B cell (primary cell): ENCODE results near the gene EHD3. TPM values are rescaled to one million over a fixed set of nuclear protein-coding genes. Genes with fewer than 3 reads are reported as not detected.

Source experiments
- ATAC-seq: fragments of 200-7000 bp; cut with Tn5 transposase; one replicate; pipeline ENCODE4 v1.10.0; 2021; ENCODE audit warnings: low read depth, mild to moderate bottlenecking, moderate number of reproducible peaks, moderate library complexity
- CTCF ChIA-PET: fragments of 350-600 bp; sonication (Branson Sonifier 250); formaldehyde crosslinking; loops from one replicate; lab custom pipeline; 2021; ENCODE audit warnings: antibody characterized with exemption, inconsistent platforms; lab: Charles Lee
- POLR2A ChIA-PET: fragments of 350-600 bp; sonication (Branson Sonifier 250); formaldehyde crosslinking; loops from one replicate; lab custom pipeline; 2021; ENCODE audit warnings: antibody characterized with exemption; lab: Charles Lee
- DNase-seq: peaks from one replicate; pipeline ENCODE4 v3.0.0; 2013
- H2AFZ ChIP-seq: 2 replicates; pipeline ENCODE4 v1.6.1; 2012; ENCODE audit warnings: mild to moderate bottlenecking, low read depth, low read length; ENCODE audit not compliant: insufficient read depth, poor library complexity, severe bottlenecking
- H3K27ac ChIP-seq, 2 donors: 1 replicate in 1 of 2; 2 replicates in 1 of 2; pipeline ENCODE4 v1.5.1; 2012 to 2013; ENCODE audit warnings: low read length in 2 of 2, mild to moderate bottlenecking in 2 of 2, moderate library complexity in 1 of 2
- H3K27me3 ChIP-seq, 4 experiments: fragments of 200-600 bp in 1 of 4; sonication (generic) in 1 of 4; replicated peaks in 1 of 4; 1 replicate in 2 of 4; 2 replicates in 2 of 4; pipeline versions ENCODE4 v1.6.1 to v1.7.0; 2013 to 2016; ENCODE audit warnings: low read length in 3 of 4, mild to moderate bottlenecking in 2 of 4, mixed read lengths in 1 of 4, moderate library complexity in 1 of 4; ENCODE audit not compliant: insufficient read depth in 4 of 4, control insufficient read depth in 3 of 4; ENCODE audit errors: control extremely low read depth in 1 of 4
- H3K36me3 ChIP-seq, 2 experiments: replicated peaks in 1 of 2; 1 replicate in 1 of 2; 2 replicates in 1 of 2; pipeline versions ENCODE4 v1.6.1 to v1.7.1; 2013; ENCODE audit warnings: low read length in 1 of 2; ENCODE audit not compliant: insufficient read depth in 2 of 2, control insufficient read depth in 1 of 2; ENCODE audit errors: control extremely low read depth in 1 of 2, extremely low read depth in 1 of 2
- H3K4me1 ChIP-seq, 2 donors: fragments of 200-600 bp in 1 of 2; sonication (generic) in 1 of 2; 1 replicate in 1 of 2; 2 replicates in 1 of 2; pipeline versions ENCODE4 v1.5.1 to v1.6.1; 2013 to 2017; ENCODE audit warnings: low read length in 2 of 2; ENCODE audit not compliant: control insufficient read depth in 2 of 2, insufficient read depth in 2 of 2
- H3K4me2 ChIP-seq: replicated peaks from 2 replicates; pipeline ENCODE3; 2012; ENCODE audit warnings: mild to moderate bottlenecking, low read depth, low read length; ENCODE audit not compliant: poor library complexity, severe bottlenecking
- H3K4me3 ChIP-seq, 5 experiments: fragments of 200-600 bp in 1 of 5; sonication (generic) in 1 of 5; 1 replicate in 3 of 5; 2 replicates in 2 of 5; pipeline versions ENCODE4 v1.5.1 to v1.7.0; 2011 to 2016; ENCODE audit warnings: low read length in 4 of 5, mild to moderate bottlenecking in 4 of 5, low read depth in 2 of 5, control low read depth in 1 of 5, moderate library complexity in 1 of 5; ENCODE audit not compliant: insufficient read depth in 1 of 5; ENCODE audit errors: control extremely low read depth in 1 of 5, extremely low read depth in 1 of 5
- H3K79me2 ChIP-seq: fragments of 200-600 bp; sonication (generic); one replicate; pipeline ENCODE4 v1.6.0; 2016; ENCODE audit warnings: low read length; ENCODE audit not compliant: control insufficient read depth, insufficient read depth
- H3K9ac ChIP-seq: fragments of 200-600 bp; sonication (generic); 2 replicates; pipeline ENCODE4 v1.6.1; 2017; ENCODE audit warnings: mild to moderate bottlenecking, low read length, moderate library complexity
- H3K9me3 ChIP-seq, 3 donors: one replicate each; pipeline versions ENCODE4 v1.6.1 to v1.7.1; 2013; ENCODE audit warnings: low read length in 2 of 3; ENCODE audit not compliant: control insufficient read depth in 2 of 3, insufficient read depth in 1 of 3; ENCODE audit errors: control extremely low read depth in 1 of 3
- H4K20me1 ChIP-seq: 2 replicates; pipeline ENCODE4 v1.6.0; 2012; ENCODE audit warnings: mild to moderate bottlenecking, low read length; ENCODE audit not compliant: insufficient read depth, control insufficient read depth, poor library complexity, severe bottlenecking
- H3K27ac Mint-ChIP-seq: one replicate; pipeline ENCODE4 v1.8.0; 2021; ENCODE audit warnings: mixed read lengths
- H3K27me3 Mint-ChIP-seq: one replicate; pipeline ENCODE4 v1.8.0; 2021; ENCODE audit warnings: mixed read lengths
- H3K4me1 Mint-ChIP-seq: one replicate; pipeline ENCODE4 v1.8.0; 2021; ENCODE audit warnings: mixed read lengths
- H3K4me3 Mint-ChIP-seq: one replicate; pipeline ENCODE4 v1.8.0; 2021; ENCODE audit warnings: mixed read lengths
- H3K9me3 Mint-ChIP-seq: one replicate; pipeline ENCODE4 v1.8.0; 2022; ENCODE audit warnings: mixed read lengths; ENCODE audit not compliant: insufficient read depth
- EZH2 ChIP-seq: IDR thresholded peaks from 2 replicates; pipeline ENCODE4 v1.6.1; 2012; ENCODE audit warnings: borderline replicate concordance, low read depth, mild to moderate bottlenecking, moderate library complexity, low read length; ENCODE audit not compliant: insufficient read depth, poor library complexity, severe bottlenecking
- WGBS: methylation state at CpG from one replicate; pipeline ENCODE4 v1.1.5; 2013; ENCODE audit warnings: missing lambda C conversion rate; ENCODE audit not compliant: insufficient coverage; 5-methylcytosine and 5-hydroxymethylcytosine counted together
- intact Hi-C: fragments of 100-400 bp; cut with micrococcal nuclease; formaldehyde crosslinking; loops from one replicate; pipeline ENCODE4 v1.10.0; 2022
- polyA plus RNA-seq: library from polyadenylated mRNA; depleted of rRNA; stranded (reverse); fragments of >200 nt; gene quantifications from 2 replicates; pipeline ENCODE4 v1.2.3, GENCODE V29; 2012
- total RNA-seq, 2 donors: library from RNA; stranded (reverse); fragments of 120-200 nt in 1 of 2; gene quantifications; 1 replicate in 1 of 2; 2 replicates in 1 of 2; pipeline versions ENCODE4 v1.2.3 to v1.2.4, GENCODE V29; 2013 to 2022
- TF ChIP-seq, protein P1 (sequence below): fragments of 200-600 bp; IDR thresholded peaks from one replicate; pipeline ENCODE4 v1.8.0; 2022; ENCODE audit warnings: antibody characterized with exemption, mild to moderate bottlenecking

Gene EHD3
- total and polyA plus RNA-seq, 2 donors (not counting 1 experiment from before 2014, with no cell fraction given): 19.0 to 60.5 TPM

DNA sequence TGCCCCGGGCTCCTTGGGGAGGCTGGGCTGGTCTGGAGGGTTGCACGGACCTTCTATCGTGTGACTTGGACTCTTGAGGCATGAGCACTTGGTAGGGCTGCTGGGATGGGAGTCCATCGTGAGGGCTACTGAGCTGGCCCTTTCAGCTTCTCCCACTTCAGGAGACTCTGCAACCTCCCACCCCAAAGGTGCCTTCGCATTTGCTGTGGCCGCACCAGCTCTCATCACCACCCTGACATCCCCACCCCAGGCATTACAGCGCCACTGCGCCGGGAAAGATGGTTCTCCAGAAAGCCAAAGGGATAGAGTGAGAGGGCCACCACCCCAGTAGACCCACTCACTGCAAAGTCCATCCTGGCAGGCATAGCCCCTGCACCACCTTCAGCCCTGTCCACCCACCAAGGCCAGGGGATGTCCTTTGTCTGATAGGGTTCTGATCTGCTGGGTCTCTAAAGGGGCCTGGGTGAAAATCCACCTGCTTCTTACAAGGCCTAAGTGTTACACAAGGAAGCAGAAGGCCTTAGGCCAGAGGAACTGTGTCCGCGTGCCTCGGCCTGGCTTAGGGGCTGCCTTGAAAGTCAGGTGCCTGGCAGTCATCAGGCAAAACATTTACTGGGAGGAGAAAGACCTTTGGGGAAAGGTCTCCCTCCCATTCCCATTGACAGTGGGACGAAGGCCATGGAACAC lies 5.1 kb downstream of the EHD3 start:
- peaks cover 4% of the 10 kb centered on the region for H3K79me2 ChIP-seq
- DNase-seq (no peak), ATAC-seq (no peak)
- H3K36me3 ChIP-seq: peaks cover 0 to 6% of the 10 kb centered on the region in 2 experiments
- POLR2A ChIA-PET: interaction anchor here (0.6 to 1.0 kb wide), 2 partner anchors 14 to 17 kb away, joined by 3 read pairs; no protein-coding TSS in a partner anchor
- H3K4me3 Mint-ChIP-seq: no peak overlapping the region
- H3K27ac Mint-ChIP-seq: peak overlapping the region; percentile 56
- H3K27me3 ChIP-seq: no peaks in the 10 kb centered on the region
- H3K4me1 Mint-ChIP-seq: peaks cover 72% of the 10 kb centered on the region
- no peak overlapping the region for H3K4me3 ChIP-seq
- H3K9me3 ChIP-seq: no peaks in the 10 kb centered on the region
- no peaks in the 10 kb centered on the region for H4K20me1 ChIP-seq
- no peak overlapping the region for H3K9ac ChIP-seq
- H2AFZ ChIP-seq: no peak overlapping the region
- WGBS: 93% methylated on average over 12 of the region's 13 CpGs
- H3K9me3 Mint-ChIP-seq: no peaks in the 10 kb centered on the region
- intact Hi-C loops: no loop called here
- CTCF ChIA-PET: interaction anchor here (1.2 to 1.3 kb wide), 2 partner anchors 25 to 69 kb away, joined by 3 to 4 read pairs; no protein-coding TSS in a partner anchor
- no peaks in the 10 kb centered on the region for H3K27me3 Mint-ChIP-seq
- H3K4me1 ChIP-seq: peaks cover 28 to 43% of the 10 kb centered on the region in 2 donors
- TF ChIP-seq, protein P1, sequence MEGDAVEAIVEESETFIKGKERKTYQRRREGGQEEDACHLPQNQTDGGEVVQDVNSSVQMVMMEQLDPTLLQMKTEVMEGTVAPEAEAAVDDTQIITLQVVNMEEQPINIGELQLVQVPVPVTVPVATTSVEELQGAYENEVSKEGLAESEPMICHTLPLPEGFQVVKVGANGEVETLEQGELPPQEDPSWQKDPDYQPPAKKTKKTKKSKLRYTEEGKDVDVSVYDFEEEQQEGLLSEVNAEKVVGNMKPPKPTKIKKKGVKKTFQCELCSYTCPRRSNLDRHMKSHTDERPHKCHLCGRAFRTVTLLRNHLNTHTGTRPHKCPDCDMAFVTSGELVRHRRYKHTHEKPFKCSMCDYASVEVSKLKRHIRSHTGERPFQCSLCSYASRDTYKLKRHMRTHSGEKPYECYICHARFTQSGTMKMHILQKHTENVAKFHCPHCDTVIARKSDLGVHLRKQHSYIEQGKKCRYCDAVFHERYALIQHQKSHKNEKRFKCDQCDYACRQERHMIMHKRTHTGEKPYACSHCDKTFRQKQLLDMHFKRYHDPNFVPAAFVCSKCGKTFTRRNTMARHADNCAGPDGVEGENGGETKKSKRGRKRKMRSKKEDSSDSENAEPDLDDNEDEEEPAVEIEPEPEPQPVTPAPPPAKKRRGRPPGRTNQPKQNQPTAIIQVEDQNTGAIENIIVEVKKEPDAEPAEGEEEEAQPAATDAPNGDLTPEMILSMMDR: no peak
- no peak for TF ChIP-seq EZH2
- no peak overlapping the region for H3K27ac ChIP-seq
- H3K4me2 ChIP-seq: no peak overlapping the region

DNA sequence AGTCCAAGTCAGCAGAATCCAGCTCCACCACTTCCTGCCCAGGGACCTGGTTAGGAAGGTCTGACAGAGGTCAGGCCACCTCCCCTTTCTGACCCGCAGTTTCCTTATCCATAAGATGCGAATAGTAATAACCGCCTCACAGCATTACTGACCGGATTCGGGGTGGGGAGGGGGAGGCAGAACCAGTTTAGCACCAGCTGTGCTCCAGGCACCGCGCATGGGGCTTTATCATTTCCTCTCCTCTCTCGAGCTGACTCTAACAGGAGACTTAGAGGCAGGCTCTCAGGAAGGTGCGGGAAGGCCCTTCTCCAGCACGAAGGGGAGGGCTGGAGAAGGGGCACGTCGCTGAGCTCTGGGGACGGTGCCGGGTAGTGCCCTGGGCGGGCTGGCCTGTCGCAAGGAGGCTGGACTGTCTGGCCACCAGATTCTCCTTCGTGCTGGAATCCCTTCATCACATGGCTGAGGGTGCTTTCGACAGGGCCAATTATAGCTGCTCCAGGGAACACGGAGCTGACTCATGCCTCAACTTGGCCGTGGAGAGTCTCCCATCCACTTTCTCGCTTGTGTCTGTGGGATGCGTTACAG lies 5.7 kb downstream of the EHD3 start:
- Histone ChIP-seq H2AFZ (no peak overlapping the region), H3K79me2 (peaks cover 4% of the 10 kb centered on the region), H3K4me3 (no peak overlapping the region), H3K27ac (no peak overlapping the region), H3K36me3 (peaks cover 0 to 12% of the 10 kb centered on the region in 2 experiments), H3K4me1 (peaks cover 27 to 41% of the 10 kb centered on the region in 2 donors), H3K27me3 (no peaks in the 10 kb centered on the region), H3K4me2 (no peak overlapping the region), H4K20me1 (no peaks in the 10 kb centered on the region), H3K9ac (no peak overlapping the region), H3K9me3 (no peaks in the 10 kb centered on the region)
- ChIA-PET POLR2A (interaction anchor here (0.6 to 1.0 kb wide), 2 partner anchors 13 to 99 kb away, joined by 3 to 4 read pairs; no protein-coding TSS in a partner anchor), CTCF (interaction anchor here (1.2 kb wide), 1 partner anchor 70 kb away, joined by 4 read pairs; no protein-coding TSS in a partner anchor)
- Mint-ChIP-seq H3K9me3 (no peaks in the 10 kb centered on the region), H3K27me3 (no peaks in the 10 kb centered on the region), H3K4me1 (peaks cover 72% of the 10 kb centered on the region), H3K27ac (peak overlapping the region; percentile 26), H3K4me3 (no peak overlapping the region)
- no peak for TF ChIP-seq EZH2
- TF ChIP-seq, protein P1: no peak
- WGBS: 60% methylated on average over 14 of the region's 22 CpGs
- intact Hi-C loops: no loop called here
- DNase-seq (no peak), ATAC-seq (no peak)
